Fibroblast of lung (primary cell): ENCODE measurements around the gene MAP3K7CL.

Experiments
- EZH2 ChIP-seq: IDR thresholded peaks from 2 replicates; pipeline ENCODE4 v1.5.1; 2012; ENCODE audit warnings: low read length, control low read depth, mild to moderate bottlenecking; ENCODE audit errors: missing control alignments
- TF ChIP-seq, protein P1 (sequence below), 2 donors: IDR thresholded peaks in 1 of 2; conservative IDR thresholded peaks in 1 of 2; 1 replicate in 1 of 2; 2 replicates in 1 of 2; pipeline ENCODE4 v1.5.1; 2011 to 2012; ENCODE audit warnings: low read length in 2 of 2, control low read depth in 1 of 2, inconsistent platforms in 1 of 2, low read depth in 1 of 2, mild to moderate bottlenecking in 1 of 2

- TF ChIP-seq, protein P1, sequence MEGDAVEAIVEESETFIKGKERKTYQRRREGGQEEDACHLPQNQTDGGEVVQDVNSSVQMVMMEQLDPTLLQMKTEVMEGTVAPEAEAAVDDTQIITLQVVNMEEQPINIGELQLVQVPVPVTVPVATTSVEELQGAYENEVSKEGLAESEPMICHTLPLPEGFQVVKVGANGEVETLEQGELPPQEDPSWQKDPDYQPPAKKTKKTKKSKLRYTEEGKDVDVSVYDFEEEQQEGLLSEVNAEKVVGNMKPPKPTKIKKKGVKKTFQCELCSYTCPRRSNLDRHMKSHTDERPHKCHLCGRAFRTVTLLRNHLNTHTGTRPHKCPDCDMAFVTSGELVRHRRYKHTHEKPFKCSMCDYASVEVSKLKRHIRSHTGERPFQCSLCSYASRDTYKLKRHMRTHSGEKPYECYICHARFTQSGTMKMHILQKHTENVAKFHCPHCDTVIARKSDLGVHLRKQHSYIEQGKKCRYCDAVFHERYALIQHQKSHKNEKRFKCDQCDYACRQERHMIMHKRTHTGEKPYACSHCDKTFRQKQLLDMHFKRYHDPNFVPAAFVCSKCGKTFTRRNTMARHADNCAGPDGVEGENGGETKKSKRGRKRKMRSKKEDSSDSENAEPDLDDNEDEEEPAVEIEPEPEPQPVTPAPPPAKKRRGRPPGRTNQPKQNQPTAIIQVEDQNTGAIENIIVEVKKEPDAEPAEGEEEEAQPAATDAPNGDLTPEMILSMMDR (conservative IDR thresholded peaks at IDR 0.05 in 1 of 2, IDR thresholded peaks at IDR 0.05 in 1 of 2; ENCODE audit: low read depth in 1 of 2, low read length in 2 of 2), result no peak
- TF ChIP-seq EZH2, result no peak
Observed at GRCh38 chr21:29149808-29150425, 19.5 kb downstream of the MAP3K7CL start.
